Esophagus mucosa (tissue), 1 donor: Measurements from ENCODE around the gene VSIG4. TPM values are rescaled to one million over a fixed set of nuclear protein-coding genes. Genes with fewer than 3 reads are reported as not detected.

Experiments
- ATAC-seq: fragments of 200-7000 bp; cut with Tn5 transposase; one replicate; pipeline ENCODE4 v1.9.1; 2020
- total RNA-seq: library from RNA; stranded (reverse); gene quantifications from one replicate; pipeline ENCODE4 v1.2.4, GENCODE V29; 2023
- donor health status: DM: yes; HTN: yes; CAD: no.

The VSIG4 gene
- total RNA-seq, 1 donor from 2014 or later: 2.9 TPM

- ATAC-seq: no peak
Observed at GRCh38 chrX:66024092-66024467, 15.8 kb downstream of the VSIG4 start.

- ATAC-seq: no peak
Observed at GRCh38 chrX:66023385-66024091, 16.3 kb downstream of the VSIG4 start.

GRCh38 chrX:66022632-66023384 is 17.1 kb downstream of the VSIG4 start:
- no peak for ATAC-seq

- no peak for ATAC-seq
Observed at GRCh38 chrX:66021765-66022631, 17.9 kb downstream of the VSIG4 start.

GRCh38 chrX:66021401-66021764 is 18.5 kb downstream of the VSIG4 start:
- ATAC-seq: no peak

- ATAC-seq: no peak
Observed at GRCh38 chrX:66020631-66021334, 19.1 kb downstream of the VSIG4 start.

GRCh38 chrX:66019974-66020373 is 19.9 kb downstream of the VSIG4 start:
- no peak for ATAC-seq

GRCh38 chrX:66019310-66019652 is 20.6 kb downstream of the VSIG4 start:
- ATAC-seq: no peak

- no peak for ATAC-seq
Observed at GRCh38 chrX:66018585-66019309, 21.1 kb downstream of the VSIG4 start.

- no peak for ATAC-seq
Observed at GRCh38 chrX:66017659-66018170, 22.2 kb downstream of the VSIG4 start.

GRCh38 chrX:66016905-66017658 is 22.8 kb downstream of the VSIG4 start:
- ATAC-seq: no peak

- peak; percentile 20 for ATAC-seq
Observed at GRCh38 chrX:66015900-66016689, 23.8 kb downstream of the VSIG4 start.

- ATAC-seq: peak; percentile 37
Observed at GRCh38 chrX:66015152-66015831, 24.6 kb downstream of the VSIG4 start.

GRCh38 chrX:66014556-66014955 is 25.3 kb downstream of the VSIG4 start:
- ATAC-seq: no peak

- ATAC-seq: no peak
Observed at GRCh38 chrX:66014084-66014483, 25.8 kb downstream of the VSIG4 start.

- ATAC-seq: peak; percentile 26
Observed at GRCh38 chrX:66013194-66013816, 26.6 kb downstream of the VSIG4 start.

GRCh38 chrX:66012094-66012534 is 27.8 kb downstream of the VSIG4 start:
- ATAC-seq: peak; percentile 44

- ATAC-seq: no peak
Observed at GRCh38 chrX:66009231-66009845, 30.5 kb downstream of the VSIG4 start.
